ENCODE measurements around the gene ZNF580.

DNA sequence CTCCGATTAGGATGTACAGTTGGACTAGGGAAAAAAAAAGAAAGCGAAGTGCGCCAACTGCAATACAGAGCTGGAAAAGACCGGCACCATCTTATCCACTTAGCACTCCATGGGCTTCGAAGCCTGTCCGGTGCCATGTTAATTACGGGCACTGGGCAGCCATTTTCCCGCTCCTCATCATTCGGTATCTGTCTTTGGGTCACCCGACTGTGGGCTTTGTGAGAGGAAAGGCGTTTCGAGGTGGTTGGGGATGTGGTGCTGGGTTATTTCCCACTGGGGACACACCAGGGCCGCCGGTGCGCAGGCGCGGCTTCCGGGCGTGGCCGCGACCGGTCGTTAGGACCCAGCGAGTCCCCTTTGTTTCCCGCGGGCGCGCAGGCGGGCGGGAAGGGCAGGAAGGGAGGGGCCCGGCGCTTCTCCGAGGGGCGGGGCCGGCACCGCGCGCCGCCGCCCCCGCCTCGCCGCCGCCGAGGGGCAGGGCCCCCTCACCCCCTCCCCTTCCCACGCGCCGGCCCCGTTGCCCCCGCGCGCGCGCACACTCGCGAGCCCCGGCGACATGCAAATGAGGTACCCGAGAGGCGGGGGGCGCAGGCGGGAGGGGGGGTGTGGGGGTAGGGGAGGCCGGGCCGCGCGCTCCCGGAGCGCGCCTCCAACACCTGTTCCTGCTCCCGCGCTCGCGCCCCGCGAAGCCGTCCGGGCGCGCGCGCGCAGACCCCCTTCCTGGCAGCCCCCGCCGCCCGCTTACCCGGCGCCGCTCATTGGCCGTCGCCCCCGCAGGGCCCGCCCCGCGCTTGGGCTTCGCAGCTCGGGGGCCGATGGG lies 40.8 kb upstream of the ZNF580 start, which contains the start of gene ZNF524:
- no peak for TF ChIP-seq EZH2 (IDR thresholded peaks at IDR 0.05; ENCODE audit: borderline replicate concordance, low read length)
- TF ChIP-seq, protein P1, sequence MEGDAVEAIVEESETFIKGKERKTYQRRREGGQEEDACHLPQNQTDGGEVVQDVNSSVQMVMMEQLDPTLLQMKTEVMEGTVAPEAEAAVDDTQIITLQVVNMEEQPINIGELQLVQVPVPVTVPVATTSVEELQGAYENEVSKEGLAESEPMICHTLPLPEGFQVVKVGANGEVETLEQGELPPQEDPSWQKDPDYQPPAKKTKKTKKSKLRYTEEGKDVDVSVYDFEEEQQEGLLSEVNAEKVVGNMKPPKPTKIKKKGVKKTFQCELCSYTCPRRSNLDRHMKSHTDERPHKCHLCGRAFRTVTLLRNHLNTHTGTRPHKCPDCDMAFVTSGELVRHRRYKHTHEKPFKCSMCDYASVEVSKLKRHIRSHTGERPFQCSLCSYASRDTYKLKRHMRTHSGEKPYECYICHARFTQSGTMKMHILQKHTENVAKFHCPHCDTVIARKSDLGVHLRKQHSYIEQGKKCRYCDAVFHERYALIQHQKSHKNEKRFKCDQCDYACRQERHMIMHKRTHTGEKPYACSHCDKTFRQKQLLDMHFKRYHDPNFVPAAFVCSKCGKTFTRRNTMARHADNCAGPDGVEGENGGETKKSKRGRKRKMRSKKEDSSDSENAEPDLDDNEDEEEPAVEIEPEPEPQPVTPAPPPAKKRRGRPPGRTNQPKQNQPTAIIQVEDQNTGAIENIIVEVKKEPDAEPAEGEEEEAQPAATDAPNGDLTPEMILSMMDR (IDR thresholded peaks at IDR 0.05; ENCODE audit: low read length): no peak
